Measurements from ENCODE around the gene PIH1D1. TPM values are rescaled to one million over a fixed set of nuclear protein-coding genes. Genes with fewer than 3 reads are reported as not detected.

PIH1D1 gene
- total and polyA plus RNA-seq, 2 donors (not counting 3 experiments of a cell fraction or from before 2014, with no cell fraction given), result 83.2 to 86.9 TPM

DNA sequence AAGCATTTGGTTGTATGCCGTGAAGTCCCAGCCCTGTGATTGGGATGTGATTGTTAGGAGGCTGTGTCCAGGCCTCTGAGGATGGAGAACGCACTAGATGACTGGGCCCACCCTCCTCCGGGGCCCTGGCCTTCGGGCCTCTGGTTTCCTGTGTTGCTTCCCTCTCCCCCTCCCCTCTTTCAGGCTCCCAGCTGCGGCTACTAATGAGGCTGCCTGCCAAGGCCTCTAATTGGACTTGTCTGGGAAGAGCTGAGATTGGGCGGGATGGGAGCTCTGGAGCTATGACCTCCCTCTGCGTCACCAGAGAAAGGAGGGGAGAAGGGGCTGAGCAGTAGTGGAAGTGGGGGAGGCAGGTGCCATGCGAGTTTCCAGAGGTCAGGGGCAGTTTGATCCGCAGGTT, 38.3 kb downstream of the PIH1D1 start:
- no peaks in the 10 kb centered on the region for H3K36me3 ChIP-seq (ENCODE audit: control insufficient read depth in 2 of 2, extremely low read depth in 1 of 2, insufficient read depth in 2 of 2, low read length in 2 of 2)
- no peaks in the 10 kb centered on the region for H3K4me1 ChIP-seq (ENCODE audit: control insufficient read depth, extremely low read depth, insufficient read depth, low read length)
- DNase-seq (ENCODE audit: low read depth, low spot score), result no peak
- no peak overlapping the region for H3K9ac ChIP-seq (replicated peaks; ENCODE audit: extremely low read depth, insufficient read depth, low read length)
- dilution Hi-C loops (cut with MboI; ENCODE audit: extremely low pct_ligation_motif_present, low sequenced_read_pairs), result no loop called here
- no peaks in the 10 kb centered on the region for H3K79me2 ChIP-seq (ENCODE audit: control insufficient read depth, insufficient read depth, low read length)
- no TSS peak for BruUV-seq (replicated peaks)
- TF ChIP-seq EZH2 (IDR thresholded peaks at IDR 0.05; ENCODE audit: borderline replicate concordance, low read depth, low read length, severe bottlenecking) (no peak), GATA2 (IDR thresholded peaks at IDR 0.05; ENCODE audit: insufficient read depth, insufficient read length, low read depth, low read length) (no peak), POLR2A (IDR thresholded peaks at IDR 0.05; ENCODE audit: low read depth, low read length) (no peak), FOS (IDR thresholded peaks at IDR 0.05; ENCODE audit: borderline replicate concordance, insufficient read depth, low read length) (no peak), JUN (IDR thresholded peaks at IDR 0.05; ENCODE audit: borderline replicate concordance, insufficient read depth, insufficient read length, low read depth) (no peak), MYC (IDR thresholded peaks at IDR 0.05; ENCODE audit: low read depth, low read length) (no peak), POLR2AphosphoS5 (IDR thresholded peaks at IDR 0.05; ENCODE audit: insufficient read depth, low read depth, low read length) (no peak)
- TF ChIP-seq, protein P1, sequence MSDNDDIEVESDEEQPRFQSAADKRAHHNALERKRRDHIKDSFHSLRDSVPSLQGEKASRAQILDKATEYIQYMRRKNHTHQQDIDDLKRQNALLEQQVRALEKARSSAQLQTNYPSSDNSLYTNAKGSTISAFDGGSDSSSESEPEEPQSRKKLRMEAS (IDR thresholded peaks at IDR 0.05; ENCODE audit: insufficient read depth, insufficient read length), result no peak
- TF ChIP-seq, protein P2, sequence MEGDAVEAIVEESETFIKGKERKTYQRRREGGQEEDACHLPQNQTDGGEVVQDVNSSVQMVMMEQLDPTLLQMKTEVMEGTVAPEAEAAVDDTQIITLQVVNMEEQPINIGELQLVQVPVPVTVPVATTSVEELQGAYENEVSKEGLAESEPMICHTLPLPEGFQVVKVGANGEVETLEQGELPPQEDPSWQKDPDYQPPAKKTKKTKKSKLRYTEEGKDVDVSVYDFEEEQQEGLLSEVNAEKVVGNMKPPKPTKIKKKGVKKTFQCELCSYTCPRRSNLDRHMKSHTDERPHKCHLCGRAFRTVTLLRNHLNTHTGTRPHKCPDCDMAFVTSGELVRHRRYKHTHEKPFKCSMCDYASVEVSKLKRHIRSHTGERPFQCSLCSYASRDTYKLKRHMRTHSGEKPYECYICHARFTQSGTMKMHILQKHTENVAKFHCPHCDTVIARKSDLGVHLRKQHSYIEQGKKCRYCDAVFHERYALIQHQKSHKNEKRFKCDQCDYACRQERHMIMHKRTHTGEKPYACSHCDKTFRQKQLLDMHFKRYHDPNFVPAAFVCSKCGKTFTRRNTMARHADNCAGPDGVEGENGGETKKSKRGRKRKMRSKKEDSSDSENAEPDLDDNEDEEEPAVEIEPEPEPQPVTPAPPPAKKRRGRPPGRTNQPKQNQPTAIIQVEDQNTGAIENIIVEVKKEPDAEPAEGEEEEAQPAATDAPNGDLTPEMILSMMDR (IDR thresholded peaks at IDR 0.05; ENCODE audit: extremely low read depth in 1 of 2, insufficient read depth in 1 of 2, low read depth in 1 of 2, low read length in 2 of 2), result no peak
- no peak overlapping the region for H3K4me3 ChIP-seq (replicated peaks in 1 of 3; ENCODE audit: insufficient read depth in 1 of 3, low read depth in 1 of 3, low read length in 3 of 3)
- no peak overlapping the region for H3K4me2 ChIP-seq (ENCODE audit: insufficient read depth, low read length)
- no peak for FAIRE-seq
- no peak overlapping the region for H2AFZ ChIP-seq (ENCODE audit: low read depth, low read length)
- no peaks in the 10 kb centered on the region for H4K20me1 ChIP-seq (replicated peaks; ENCODE audit: control insufficient read depth, extremely low read depth, insufficient read depth, low read length)
- CTCF ChIA-PET, result interaction anchor here (0.8 kb wide), 1 partner anchor 22 kb away, joined by 3 read pairs; no protein-coding TSS in a partner anchor
- H3K9me3 ChIP-seq (replicated peaks; ENCODE audit: control insufficient read depth, insufficient read depth, low read length), result no peaks in the 10 kb centered on the region
- H3K9me1 ChIP-seq (replicated peaks; ENCODE audit: control insufficient read depth, extremely low read depth, insufficient read depth, low read length), result no peaks in the 10 kb centered on the region
- peaks cover 5 to 9% of the 10 kb centered on the region in 2 experiments for H3K27me3 ChIP-seq (ENCODE audit: control insufficient read depth in 2 of 2, insufficient read depth in 2 of 2, low read length in 2 of 2)
- no peak overlapping the region for H3K27ac ChIP-seq (ENCODE audit: insufficient read depth, low read depth, low read length)
- intact Hi-C loops (cut with micrococcal nuclease), result no loop called here
- POLR2A ChIA-PET, result no interaction called here

All from endothelial cell of umbilical vein (primary cell).